DMS153 treated with DMSO at 0.1 percent for 48 hours (cell line): ENCODE results near the gene BMF.
"Not testable (repeated sequence)": the region's sequence is repeated elsewhere in the genome, so short reads cannot be mapped to it uniquely, and the experiment has no call there.

Source experiments
- DNase-seq: peaks from one replicate; lab custom pipeline; 2025; ENCODE audit not compliant: unreplicated experiment; lab: John Stamatoyannopoulos, UW

Gene BMF

GRCh38 chr15:40128766-40129660, 20.3 kb upstream of the BMF start:
- DNase-seq: no peak

DNA sequence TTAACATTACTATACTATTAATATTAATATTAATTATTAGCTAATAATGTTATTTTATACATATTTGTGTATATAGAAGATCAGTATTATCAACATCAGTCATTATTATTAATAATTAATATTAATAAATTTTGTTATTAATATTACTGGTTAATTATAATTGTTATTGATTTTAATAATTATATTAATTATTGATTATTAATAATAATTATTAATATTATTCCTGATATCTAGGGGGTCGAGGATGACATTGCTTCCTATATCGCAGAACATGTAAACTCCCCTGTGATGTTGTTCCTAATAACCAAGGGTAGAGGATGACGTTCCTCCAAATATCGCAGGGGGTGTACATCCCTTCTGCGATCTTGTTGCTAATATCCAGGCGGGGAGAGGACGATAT, 17.3 kb upstream of the BMF start:
- DNase-seq: no peak

DNA sequence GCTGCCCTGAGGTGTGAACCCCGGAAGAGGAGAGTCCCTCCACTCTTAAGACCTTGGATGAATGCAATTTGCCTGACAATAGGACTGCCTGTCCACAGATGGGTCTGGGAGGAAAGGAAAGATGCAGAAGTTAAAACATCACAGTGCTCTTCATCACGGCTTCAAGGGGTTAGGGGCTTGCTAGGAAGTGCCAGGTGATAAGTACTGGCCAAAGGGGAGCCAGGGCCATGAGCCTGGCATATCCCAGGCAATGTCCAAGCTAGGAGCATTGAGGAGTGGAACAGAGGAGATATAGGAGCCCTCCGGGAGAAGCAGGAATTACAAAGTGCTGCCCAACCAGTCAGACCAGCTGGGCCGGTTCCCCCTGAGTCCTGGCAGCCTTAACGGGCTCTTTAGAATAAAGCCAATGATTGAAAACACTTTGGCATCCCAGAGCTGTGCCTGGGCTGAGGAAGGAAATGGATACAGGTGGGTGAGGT, 16.2 kb upstream of the BMF start:
- DNase-seq: not testable (repeated sequence)

DNA sequence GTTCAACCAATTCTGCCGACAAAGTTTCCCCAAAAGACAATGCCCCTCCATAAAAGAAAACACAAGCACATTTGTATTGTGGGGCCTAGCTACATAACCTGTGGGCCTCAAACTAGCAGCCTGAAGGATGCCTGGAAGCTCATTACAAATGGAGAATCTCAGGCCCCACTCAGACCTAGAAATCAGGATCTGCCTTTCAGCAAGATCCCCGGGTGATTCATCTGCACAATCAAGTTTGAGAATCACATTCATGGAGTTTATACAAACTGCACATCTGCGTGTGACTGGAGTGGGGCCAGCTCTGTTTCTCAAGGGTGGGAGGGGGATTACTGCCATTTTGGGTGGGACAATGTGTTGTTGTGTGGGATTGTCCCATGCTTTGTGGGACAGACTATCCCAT, 15.7 kb upstream of the BMF start:
- DNase-seq: not testable (repeated sequence)

DNA sequence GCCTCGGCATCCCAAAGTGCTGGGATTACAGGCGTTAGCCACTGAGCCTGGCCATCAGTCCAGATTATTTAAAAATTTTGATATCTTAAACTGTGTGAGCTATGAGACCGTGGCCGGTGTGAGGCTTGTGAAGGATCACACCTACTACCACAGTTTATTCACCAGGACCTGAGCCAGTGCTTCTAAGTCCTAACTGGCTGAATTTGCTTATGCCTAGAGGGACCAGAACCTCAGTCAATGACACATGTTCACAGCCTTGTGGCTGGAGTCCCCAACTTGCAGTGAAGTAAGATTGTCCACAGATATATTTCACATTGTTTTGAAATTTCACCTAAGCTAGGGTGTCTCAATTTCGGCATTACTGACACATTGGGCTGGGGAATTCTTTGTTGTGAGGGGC, 15.2 kb upstream of the BMF start:
- not testable (repeated sequence) for DNase-seq

DNA sequence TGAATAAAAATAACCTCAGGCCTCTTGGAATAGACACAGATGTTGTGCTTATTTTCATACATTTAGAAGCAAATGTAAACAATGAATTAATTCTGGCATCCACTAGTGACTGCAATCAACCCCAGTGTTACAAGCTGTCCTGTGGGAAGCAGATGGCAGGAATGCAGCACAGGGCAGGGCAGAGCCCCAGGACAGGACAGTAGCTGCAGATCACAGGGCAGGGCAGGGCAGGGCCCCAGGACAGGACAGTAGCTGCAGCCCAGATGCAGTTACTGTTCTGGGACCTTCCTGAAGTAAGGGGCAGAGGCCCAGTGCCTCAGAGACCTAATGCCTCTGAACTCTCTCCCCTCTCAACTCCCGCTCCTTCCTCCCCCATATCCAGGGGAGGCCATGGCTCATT, 14.3 kb upstream of the BMF start:
- not testable (repeated sequence) for DNase-seq

DNA sequence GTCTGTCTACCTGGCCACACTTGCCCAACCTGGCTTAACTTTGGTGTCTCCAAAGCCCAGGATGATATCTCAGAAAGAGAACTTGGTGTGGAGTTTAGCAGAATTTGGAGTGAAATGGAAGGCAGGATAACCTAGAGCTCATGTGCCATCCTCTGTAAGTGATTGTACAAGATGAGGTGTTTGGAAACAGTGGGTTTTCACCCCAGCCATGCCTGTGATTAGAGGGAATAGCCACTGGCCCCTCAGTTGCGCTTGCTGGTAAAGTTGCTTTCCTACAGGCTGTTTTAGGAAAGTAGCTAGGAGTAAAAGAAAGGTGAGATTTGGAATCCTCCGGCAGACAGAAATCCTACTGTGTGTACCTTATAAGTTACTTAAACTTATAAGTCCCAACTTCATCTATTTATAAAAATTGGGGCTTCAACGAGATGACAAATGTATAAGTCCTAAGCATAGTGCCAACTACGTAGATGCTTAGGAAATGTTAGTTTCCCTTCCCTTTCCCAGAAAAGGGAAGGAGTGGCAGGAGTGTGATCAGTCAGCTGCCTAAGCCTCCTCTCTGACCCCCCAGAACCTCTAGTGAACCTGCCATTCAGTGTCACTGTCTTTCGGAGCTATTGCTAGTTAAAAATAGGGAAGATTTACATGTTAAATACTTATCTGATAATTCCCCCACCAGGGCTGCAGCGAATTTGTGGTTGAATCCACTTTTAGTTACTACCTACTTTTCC, 13.4 kb upstream of the BMF start:
- no peak for DNase-seq

GRCh38 chr15:40118473-40118872, 9.8 kb upstream of the BMF start:
- DNase-seq: no peak

- no peak for DNase-seq
Observed at GRCh38 chr15:40115670-40116093, 7.0 kb upstream of the BMF start.

GRCh38 chr15:40115106-40115505, 6.4 kb upstream of the BMF start:
- not testable (repeated sequence) for DNase-seq

DNA sequence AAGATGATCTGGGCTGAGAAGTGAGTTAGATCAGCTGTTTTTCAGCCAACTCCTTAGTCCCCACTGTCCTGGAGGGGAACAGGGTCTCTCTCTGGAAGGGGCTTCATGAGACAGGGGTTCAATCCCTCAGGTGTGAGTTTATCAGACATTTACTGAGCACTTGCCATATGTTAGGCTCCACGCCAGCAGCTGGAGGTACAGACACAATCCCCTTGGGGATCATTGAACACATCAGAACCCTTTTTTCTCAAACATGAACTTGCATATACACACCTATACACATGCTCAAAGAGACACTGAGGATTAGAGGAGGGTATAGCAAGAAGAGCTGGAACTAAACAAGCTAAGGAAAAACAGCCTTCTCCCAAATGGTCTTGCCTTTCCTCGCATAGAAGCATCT, 5.5 kb upstream of the BMF start:
- no peak for DNase-seq

GRCh38 chr15:40112789-40113188, 4.1 kb upstream of the BMF start:
- DNase-seq: no peak

GRCh38 chr15:40111888-40112287, 3.2 kb upstream of the BMF start:
- no peak for DNase-seq

DNA sequence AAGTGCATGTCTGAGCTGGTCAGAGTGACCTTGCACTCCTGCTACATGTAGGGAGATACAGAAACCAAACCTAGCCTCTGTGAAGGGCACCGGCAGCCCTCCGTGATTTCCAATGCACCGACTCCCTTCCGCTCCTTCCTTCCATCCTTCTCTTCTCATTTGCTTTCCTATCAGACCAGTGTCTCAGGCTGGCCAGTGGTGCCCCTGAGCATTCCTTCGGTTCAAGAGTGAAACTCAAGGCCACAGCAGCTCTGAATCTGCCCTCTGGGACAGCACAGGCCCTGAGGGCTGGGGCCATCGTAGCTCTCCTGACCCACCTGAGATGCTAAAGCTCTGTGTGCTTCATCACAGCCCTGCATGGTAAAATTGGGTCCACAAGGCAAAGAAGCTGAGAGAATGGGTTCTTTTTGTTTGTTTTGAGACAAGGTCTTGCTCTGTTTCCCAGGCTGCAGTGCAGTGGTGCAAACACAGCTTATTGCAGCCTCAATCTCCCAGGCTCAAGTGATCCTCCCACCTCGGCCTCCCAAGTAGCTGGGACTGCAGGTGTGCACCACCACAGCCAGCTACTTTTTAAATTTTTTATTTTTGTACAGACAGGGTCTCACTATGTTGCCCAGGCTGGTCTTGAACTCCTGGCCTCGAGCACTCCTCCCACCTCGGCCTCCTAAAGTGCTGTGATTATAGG, 2.3 kb upstream of the BMF start:
- no peak for DNase-seq

DNA sequence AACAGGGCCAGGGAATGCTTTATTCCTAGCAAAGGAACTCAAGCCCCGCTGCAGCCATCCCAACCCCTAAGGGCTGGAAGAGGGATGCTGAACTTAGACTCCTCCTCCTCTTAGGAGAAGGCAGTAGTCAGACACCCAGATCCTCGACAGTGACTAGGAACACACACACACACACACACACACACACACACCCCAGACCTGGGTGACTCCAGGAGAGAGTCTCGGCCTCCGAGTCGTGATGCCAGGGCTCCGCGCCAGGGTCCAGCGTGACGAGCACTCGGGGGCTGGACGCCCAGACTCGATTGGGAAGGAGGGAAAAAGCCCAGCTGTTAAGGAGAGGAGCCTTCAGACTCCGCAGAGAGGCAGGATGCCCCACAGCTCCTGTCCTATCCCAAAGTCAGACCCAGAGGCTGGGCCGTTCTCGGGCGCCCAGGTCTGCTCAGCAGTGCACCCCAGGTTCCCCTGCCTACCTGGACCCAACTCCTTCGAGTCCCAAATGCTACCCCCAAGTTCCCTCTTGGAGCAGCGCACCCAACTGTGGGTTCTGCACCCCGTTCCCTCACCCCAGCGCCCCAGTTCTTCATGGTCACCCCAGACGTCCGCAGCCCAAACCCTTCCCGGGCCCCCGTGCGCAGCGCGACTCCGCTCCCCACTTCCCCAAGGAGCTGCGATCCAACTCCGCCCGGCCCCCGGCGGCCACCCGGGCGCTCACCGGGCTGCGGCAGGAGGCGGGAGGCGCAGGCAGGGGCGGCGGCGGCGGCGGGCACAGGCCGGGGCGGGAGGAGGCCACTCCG, 421 bp downstream of the BMF start:
- DNase-seq: no peak

GRCh38 chr15:40106203-40107161, 2.2 kb downstream of the BMF start:
- DNase-seq: peak; percentile 53

DNA sequence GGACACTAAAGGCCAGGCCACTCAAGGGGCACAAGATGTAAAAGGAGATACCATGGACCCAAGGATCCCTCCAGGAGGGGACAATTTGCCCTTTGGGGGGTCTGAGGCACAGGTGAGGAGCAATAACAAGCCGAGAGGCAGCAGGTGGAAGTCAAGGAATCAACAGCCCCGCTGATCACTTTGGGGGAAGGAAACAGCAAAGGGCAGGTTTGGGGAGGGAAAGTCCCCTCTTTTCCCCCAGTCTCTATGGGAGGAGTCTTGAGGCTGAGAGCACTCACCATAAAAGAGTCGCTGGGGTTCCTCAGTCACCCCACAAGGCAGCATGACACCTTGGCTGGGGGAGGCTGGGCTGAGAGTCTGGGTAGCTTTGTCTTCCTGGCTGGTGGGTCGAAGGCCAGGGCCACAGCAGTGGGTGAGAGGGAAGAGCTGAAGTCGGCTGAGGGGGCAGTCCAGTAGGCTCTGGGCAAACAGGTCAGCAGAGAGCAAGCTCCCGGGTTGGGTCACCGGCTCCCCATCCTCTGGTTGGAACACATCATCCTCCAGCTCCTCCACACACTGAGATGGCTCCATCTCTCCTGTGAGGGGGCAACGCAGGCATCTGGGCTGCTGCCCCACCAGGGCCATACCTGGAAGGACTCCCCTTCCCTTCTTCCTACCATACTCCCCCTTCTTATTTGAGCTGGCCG, 3.0 kb downstream of the BMF start:
- DNase-seq: no peak

- peak; percentile 28 for DNase-seq
Observed at GRCh38 chr15:40104865-40105516, 3.7 kb downstream of the BMF start.
